OCI-LY3 (cell line): ENCODE measurements around the gene CCDC183.

ENCODE experiments used
- CTCF ChIP-seq: fragments of 200-600, 300-600 bp; sonication (generic); IDR thresholded peaks from 2 replicates; pipeline ENCODE4 v1.5.1; 2014; ENCODE audit warnings: antibody characterized with exemption, low read length, low read depth
- EZH2phosphoT487 ChIP-seq: fragments of 200-600 bp; shearing (Covaris generic); IDR thresholded peaks from 2 replicates; pipeline ENCODE4 v1.6.1; 2018; ENCODE audit warnings: antibody characterized with exemption, mixed run types, low read depth

- TF ChIP-seq CTCF = no peak
- TF ChIP-seq EZH2phosphoT487 = no peak
Observed at GRCh38 chr9:136776947-136777346, 19.2 kb upstream of the CCDC183 start.
